Measurements from ENCODE around the gene DNAH2. TPM values are rescaled to one million over a fixed set of nuclear protein-coding genes. Genes with fewer than 3 reads are reported as not detected.

Gene DNAH2
- total RNA-seq, 2 experiments from 2014 or later = not detected

DNA sequence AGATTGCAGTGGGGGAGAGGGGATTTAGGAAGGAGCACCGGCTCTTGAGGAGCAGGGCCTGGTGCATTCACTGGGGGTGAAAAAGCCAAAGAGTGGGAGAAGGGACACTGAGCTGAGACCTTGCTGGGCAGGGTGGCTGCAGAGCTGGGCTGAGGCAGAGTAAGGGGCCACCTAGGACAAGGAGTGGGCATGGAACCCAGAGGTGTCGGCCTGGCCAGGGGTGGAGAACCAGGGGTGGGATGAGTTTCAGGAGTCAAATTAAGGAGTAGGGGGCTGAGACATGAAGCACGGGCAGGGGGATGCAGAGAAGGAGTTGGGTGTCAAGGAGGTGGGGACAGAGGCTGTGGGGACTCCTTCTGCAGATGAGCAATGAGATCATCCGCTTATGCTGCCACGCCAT is 20.1 kb downstream of the DNAH2 start:
- peaks cover 10% of the 10 kb centered on the region for H3K27me3 Mint-ChIP-seq
- POLR2A ChIA-PET = no interaction called here
- DNase-seq = no peak
- H3K36me3 Mint-ChIP-seq (ENCODE audit: low read depth) = no peaks in the 10 kb centered on the region
- no peaks in the 10 kb centered on the region for H3K4me1 Mint-ChIP-seq
- H3K4me3 Mint-ChIP-seq = no peak overlapping the region
- intact Hi-C loops (cut with DNase I, micrococcal nuclease) = no loop called here
- ATAC-seq = no peak
- no peaks in the 10 kb centered on the region for H3K9me3 Mint-ChIP-seq (ENCODE audit: low read depth)
- CTCF ChIA-PET = interaction anchor here (0.6 kb wide), 1 partner anchor 102 kb away, joined by 3 read pairs; no protein-coding TSS in a partner anchor
- no peak overlapping the region for H3K27ac Mint-ChIP-seq

DNA sequence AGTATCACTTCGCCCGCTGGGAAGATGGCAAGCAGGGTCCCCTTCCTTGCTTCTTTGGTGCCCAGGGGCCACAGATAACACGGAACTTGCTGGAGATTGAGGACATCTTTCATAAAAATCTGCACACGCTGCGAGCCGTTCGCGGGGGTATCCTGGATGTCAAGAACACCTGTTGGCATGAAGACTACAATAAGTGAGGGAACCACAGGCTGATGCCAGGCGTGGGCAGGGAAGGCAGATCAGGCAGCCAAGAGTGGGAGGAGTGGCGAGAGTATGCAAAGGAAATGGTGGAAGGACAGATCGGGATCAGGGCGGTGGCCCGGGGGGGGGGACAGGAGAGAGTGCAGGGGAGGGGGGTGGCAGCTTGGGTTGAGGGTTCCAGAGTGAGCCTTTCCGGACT is 22.2 kb downstream of the DNAH2 start:
- POLR2A ChIA-PET = interaction anchor here (0.6 kb wide), 1 partner anchor 77 kb away, joined by 3 read pairs; no protein-coding TSS in a partner anchor
- DNase-seq (no peak), ATAC-seq (no peak)
- Mint-ChIP-seq H3K27me3 (peaks cover 10% of the 10 kb centered on the region), H3K4me1 (no peaks in the 10 kb centered on the region), H3K27ac (no peak overlapping the region), H3K36me3 (ENCODE audit: low read depth) (no peaks in the 10 kb centered on the region), H3K9me3 (ENCODE audit: low read depth) (no peaks in the 10 kb centered on the region), H3K4me3 (no peak overlapping the region)
- intact Hi-C loops (cut with DNase I, micrococcal nuclease) = loop anchor here (5.0 kb wide), 3 partner anchors 83 to 253 kb away; no protein-coding TSS in a partner anchor
- CTCF ChIA-PET = no interaction called here

DNA sequence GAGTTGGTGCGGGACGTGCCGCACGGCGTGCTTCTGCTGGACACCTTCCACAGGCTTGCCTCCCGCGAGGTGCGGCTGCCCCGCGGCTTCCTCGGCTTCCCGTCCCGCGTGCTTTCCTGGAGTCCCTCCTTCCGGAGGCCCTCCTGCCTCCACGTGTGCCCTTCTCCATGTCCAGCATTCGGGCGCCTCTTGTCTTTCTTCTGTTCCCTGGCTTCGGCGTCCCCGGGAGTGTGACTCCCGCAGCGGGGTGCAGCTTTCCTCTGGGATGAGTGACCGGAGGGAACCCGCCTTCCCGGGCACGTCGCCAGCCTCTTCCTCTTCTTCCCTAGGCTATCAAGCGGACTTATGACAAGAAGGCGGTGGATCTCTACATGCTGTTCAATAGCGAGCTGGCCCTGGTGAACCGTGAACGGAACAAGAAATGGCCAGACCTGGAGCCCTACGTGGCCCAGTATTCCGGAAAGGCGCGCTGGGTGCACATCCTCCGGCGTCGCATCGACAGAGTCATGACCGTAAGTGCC is 23.0 kb downstream of the DNAH2 start:
- ChIA-PET CTCF (no interaction called here), POLR2A (no interaction called here)
- ATAC-seq = no peak
- Mint-ChIP-seq H3K27me3 (peaks cover 10% of the 10 kb centered on the region), H3K27ac (no peak overlapping the region), H3K36me3 (ENCODE audit: low read depth) (no peaks in the 10 kb centered on the region), H3K4me1 (no peaks in the 10 kb centered on the region), H3K9me3 (ENCODE audit: low read depth) (no peaks in the 10 kb centered on the region), H3K4me3 (no peak overlapping the region)
- no peak for DNase-seq
- intact Hi-C loops (cut with DNase I, micrococcal nuclease) = loop anchor here (5.0 kb wide), 3 partner anchors 82 to 252 kb away; no protein-coding TSS in a partner anchor

DNA sequence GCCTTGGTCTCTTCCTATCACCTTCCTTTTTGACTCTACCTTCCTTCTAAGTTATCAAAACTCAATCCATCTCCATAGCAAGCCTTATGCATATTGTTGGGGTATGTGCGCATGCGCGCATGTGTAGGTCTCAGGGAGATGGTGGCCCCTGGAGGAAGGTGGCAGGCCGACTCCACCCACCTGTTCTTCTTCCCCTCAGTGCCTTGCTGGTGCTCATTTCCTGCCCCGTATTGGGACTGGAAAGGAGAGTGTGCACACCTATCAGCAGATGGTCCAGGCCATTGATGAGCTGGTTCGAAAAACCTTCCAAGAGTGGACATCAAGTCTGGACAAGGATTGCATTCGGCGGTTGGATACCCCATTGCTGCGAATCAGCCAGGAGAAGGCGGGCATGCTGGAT is 25.2 kb downstream of the DNAH2 start:
- Mint-ChIP-seq H3K27me3 (peaks cover 7% of the 10 kb centered on the region), H3K9me3 (ENCODE audit: low read depth) (no peaks in the 10 kb centered on the region), H3K4me1 (no peaks in the 10 kb centered on the region), H3K27ac (no peak overlapping the region), H3K36me3 (ENCODE audit: low read depth) (no peaks in the 10 kb centered on the region), H3K4me3 (no peak overlapping the region)
- ChIA-PET CTCF (interaction anchor here (0.5 to 2.7 kb wide), 20 partner anchors 12 to 507 kb away, joined by 3 to 14 read pairs (median 4); no protein-coding TSS in a partner anchor), POLR2A (no interaction called here)
- no peak for DNase-seq
- intact Hi-C loops (cut with DNase I, micrococcal nuclease) = loop anchor here (1.0 to 5.0 kb wide), 7 partner anchors 80 to 315 kb away; no protein-coding TSS in a partner anchor
- no peak for ATAC-seq

DNA sequence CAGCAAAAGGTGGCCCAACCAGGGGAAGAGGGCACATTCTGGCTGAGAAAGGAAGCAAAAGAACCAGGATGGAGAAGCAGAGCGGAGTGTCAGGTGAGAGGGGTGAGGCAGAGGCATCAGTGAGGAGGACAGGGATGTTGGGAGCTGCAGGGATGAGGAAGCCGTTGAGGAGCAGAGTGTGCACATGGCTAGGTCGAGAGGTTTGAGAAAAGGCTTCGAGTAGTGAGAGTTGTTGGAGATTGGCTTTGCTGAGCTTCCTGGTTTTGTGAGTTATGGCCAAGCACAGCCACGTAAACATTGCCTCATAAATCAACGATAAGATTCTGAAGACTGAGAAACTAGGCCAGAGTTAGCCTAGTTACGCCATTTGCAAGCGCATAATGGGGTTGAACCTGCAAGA is 26.9 kb downstream of the DNAH2 start:
- H3K27me3 Mint-ChIP-seq = peaks cover 7% of the 10 kb centered on the region
- H3K36me3 Mint-ChIP-seq (ENCODE audit: low read depth) = no peaks in the 10 kb centered on the region
- H3K4me1 Mint-ChIP-seq = no peaks in the 10 kb centered on the region
- H3K9me3 Mint-ChIP-seq (ENCODE audit: low read depth) = no peaks in the 10 kb centered on the region
- no peak for DNase-seq
- intact Hi-C loops (cut with DNase I, micrococcal nuclease) = loop anchor here (5.0 kb wide), 3 partner anchors 78 to 248 kb away; no protein-coding TSS in a partner anchor
- no peak for ATAC-seq
- no peak overlapping the region for H3K27ac Mint-ChIP-seq
- no peak overlapping the region for H3K4me3 Mint-ChIP-seq
- CTCF ChIA-PET = interaction anchor here (0.6 to 2.9 kb wide), 18 partner anchors 10 to 765 kb away, joined by 3 to 14 read pairs (median 5); partner anchors contain the start of gene NAA38
- POLR2A ChIA-PET = no interaction called here

DNA sequence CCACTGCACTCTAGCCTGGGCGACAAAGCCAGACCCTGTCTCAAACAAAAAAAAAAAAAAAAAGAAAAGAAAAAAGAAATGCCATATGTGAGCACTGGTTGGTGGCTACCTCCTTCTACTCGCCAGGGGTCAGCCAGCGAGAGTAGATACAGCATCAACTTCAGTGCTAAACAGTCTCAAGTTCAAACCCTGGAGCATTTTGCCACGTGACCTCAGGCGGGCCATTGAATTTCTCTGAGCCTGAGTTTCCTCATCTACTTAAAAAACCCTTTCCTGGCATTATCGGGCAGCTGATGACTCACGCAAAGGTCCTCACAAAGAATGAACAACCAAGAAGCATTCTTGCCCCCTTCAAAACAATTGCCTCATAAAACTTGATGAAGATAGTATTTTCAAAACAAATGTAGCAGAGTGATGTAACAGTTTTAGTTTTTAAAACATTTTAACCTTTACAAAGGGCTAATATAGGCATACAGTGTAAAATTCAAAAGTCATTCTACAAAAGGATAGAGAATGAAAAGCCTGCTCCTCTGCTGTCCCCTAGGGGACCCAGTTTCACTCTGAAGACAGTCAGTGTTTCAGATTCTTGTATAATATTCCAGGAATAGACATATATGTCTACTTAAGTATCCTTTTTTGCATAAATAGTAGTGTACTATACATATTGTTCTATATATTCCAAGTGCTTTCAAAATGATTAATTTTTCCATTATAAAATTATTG is 28.4 kb downstream of the DNAH2 start:
- no peaks in the 10 kb centered on the region for H3K4me1 Mint-ChIP-seq
- CTCF ChIA-PET = interaction anchor here (2.9 kb wide), 1 partner anchor 71 kb away, joined by 12 read pairs; no protein-coding TSS in a partner anchor
- ATAC-seq = no peak
- DNase-seq = no peak
- POLR2A ChIA-PET = no interaction called here
- no peak overlapping the region for H3K4me3 Mint-ChIP-seq
- intact Hi-C loops (cut with DNase I, micrococcal nuclease) = loop anchor here in 1 of 2 experiments (5.0 kb wide), 1 partner anchor 66 kb away; no protein-coding TSS in a partner anchor
- H3K9me3 Mint-ChIP-seq (ENCODE audit: low read depth) = no peaks in the 10 kb centered on the region
- no peak overlapping the region for H3K27ac Mint-ChIP-seq
- peaks cover 3% of the 10 kb centered on the region for H3K27me3 Mint-ChIP-seq
- no peaks in the 10 kb centered on the region for H3K36me3 Mint-ChIP-seq (ENCODE audit: low read depth)

DNA sequence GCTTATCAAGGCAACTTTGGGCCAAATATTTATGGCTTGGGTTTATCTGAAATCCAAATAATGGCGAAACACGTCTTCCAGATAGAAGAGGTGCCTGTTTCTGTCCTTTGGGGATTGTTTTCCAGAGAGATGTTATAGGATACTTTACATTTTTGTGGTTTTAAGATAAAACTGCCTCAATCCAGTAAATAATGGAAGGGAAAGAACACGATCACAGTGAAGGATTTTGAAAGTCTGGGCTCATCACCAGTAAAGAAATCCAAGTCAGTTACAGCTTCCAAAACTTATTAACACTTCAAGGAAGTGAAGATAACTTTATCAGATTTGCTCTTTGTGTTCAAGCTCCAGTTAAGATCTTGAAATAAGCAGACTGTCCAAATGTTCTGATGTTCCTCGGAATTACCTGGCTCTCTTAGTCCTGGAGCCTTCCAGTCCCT is 30.1 kb downstream of the DNAH2 start:
- ATAC-seq (no peak), DNase-seq (no peak)
- H3K4me1 Mint-ChIP-seq = no peaks in the 10 kb centered on the region
- CTCF ChIA-PET = interaction anchor here (0.7 kb wide), 1 partner anchor 25 kb away, joined by 3 read pairs; no protein-coding TSS in a partner anchor
- intact Hi-C loops (cut with DNase I, micrococcal nuclease) = loop anchor here in 1 of 2 experiments (5.0 kb wide), 1 partner anchor 65 kb away; no protein-coding TSS in a partner anchor
- no peak overlapping the region for H3K27ac Mint-ChIP-seq
- no peak overlapping the region for H3K4me3 Mint-ChIP-seq
- POLR2A ChIA-PET = no interaction called here
- H3K27me3 Mint-ChIP-seq = no peaks in the 10 kb centered on the region
- no peaks in the 10 kb centered on the region for H3K9me3 Mint-ChIP-seq (ENCODE audit: low read depth)
- H3K36me3 Mint-ChIP-seq (ENCODE audit: low read depth) = no peaks in the 10 kb centered on the region

DNA sequence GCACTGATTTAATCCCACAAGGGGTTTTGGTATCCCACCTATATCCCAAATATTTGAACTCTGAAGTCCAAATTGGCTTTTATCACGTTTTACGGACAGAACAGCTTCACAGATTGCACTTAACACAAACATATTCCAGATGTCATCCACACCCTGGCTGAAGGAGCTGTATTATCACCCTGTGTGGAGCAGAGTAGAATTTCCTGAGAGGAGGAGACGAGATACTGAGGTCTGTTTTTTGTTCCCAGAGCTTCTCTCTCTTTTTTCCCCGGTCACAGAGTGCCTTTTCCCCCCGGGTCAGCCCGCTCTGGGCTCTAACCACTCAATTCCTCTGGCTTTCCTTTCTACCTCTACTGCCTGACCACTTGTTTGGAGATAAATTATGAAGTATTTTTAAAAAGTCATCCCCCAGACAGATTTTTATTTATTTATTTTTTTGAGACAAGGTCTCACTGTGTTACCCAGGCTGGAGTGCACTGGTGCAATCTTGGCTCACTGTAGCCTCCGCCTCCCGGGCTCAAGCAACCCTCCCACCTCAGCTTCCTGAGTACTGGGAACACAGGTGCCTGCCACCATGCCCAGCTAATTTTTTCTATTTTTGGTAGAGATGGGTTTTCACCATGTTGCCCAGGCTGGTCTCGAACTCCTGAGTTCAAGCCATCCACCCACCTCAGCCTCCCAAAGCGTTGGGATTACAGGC is 30.7 kb downstream of the DNAH2 start:
- peaks cover 3% of the 10 kb centered on the region for H3K27me3 Mint-ChIP-seq
- ATAC-seq (no peak), DNase-seq (no peak)
- no peak overlapping the region for H3K4me3 Mint-ChIP-seq
- intact Hi-C loops (cut with DNase I, micrococcal nuclease) = loop anchor here in 1 of 2 experiments (5.0 kb wide), 1 partner anchor 64 kb away; no protein-coding TSS in a partner anchor
- no peaks in the 10 kb centered on the region for H3K4me1 Mint-ChIP-seq
- ChIA-PET POLR2A (no interaction called here), CTCF (interaction anchor here (0.6 to 0.9 kb wide), 3 partner anchors 26 to 249 kb away, joined by 3 read pairs; no protein-coding TSS in a partner anchor)
- no peak overlapping the region for H3K27ac Mint-ChIP-seq
- no peaks in the 10 kb centered on the region for H3K36me3 Mint-ChIP-seq (ENCODE audit: low read depth)
- no peaks in the 10 kb centered on the region for H3K9me3 Mint-ChIP-seq (ENCODE audit: low read depth)

DNA sequence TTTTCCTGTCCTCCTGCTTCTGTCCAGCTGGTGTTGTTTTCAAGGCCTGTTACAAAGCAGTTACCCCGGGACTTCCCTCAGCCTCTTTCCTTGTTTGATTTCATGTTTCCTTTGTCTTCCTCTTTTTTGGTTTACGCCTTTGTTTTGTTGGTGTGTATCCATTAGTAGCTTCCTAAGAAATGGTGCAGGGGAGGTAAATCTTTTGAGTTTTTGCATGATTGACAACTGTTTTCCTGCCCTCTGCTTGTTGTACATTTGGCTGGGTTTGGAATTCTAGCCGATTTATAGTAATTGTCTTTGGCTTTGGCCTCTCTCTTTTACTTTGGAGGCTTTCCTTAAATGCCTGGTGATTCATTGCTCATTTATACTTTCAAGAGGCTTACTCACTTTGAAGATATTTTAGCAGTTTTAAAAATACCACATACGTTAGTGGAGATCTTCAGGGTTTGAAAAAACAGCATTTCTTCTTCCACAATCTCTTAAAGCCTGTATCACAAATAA is 32.8 kb downstream of the DNAH2 start:
- POLR2A ChIA-PET = no interaction called here
- Mint-ChIP-seq H3K36me3 (ENCODE audit: low read depth) (no peaks in the 10 kb centered on the region), H3K27ac (no peak overlapping the region), H3K4me3 (no peak overlapping the region), H3K27me3 (peaks cover 8% of the 10 kb centered on the region), H3K9me3 (ENCODE audit: low read depth) (no peaks in the 10 kb centered on the region), H3K4me1 (no peaks in the 10 kb centered on the region)
- intact Hi-C loops (cut with DNase I, micrococcal nuclease) = no loop called here
- CTCF ChIA-PET = interaction anchor here (0.8 kb wide), 1 partner anchor 240 kb away, joined by 3 read pairs; no protein-coding TSS in a partner anchor
- no peak for ATAC-seq
- no peak for DNase-seq

DNA sequence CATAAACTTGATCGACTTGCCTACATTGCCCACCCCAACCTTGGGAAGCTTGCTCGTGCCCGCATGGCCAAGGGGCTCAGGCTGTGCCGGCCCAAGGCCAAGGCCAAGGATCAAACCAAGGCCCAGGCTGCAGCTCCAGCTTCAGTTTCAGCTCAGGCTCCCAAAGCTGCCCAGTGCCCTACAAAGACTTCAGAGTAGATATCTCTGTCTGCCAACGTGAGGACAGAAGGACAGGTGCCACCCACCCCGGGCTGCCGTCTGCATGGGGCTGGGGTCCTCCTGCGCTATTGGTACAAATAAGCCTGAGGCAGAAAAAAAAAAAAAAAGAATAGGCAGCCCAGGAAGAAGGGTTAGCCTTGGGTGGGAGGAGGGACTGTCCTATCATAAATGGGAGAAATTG is 37.1 kb downstream of the DNAH2 start:
- no peak overlapping the region for H3K4me3 Mint-ChIP-seq
- ATAC-seq (no peak), DNase-seq (no peak)
- ChIA-PET POLR2A (no interaction called here), CTCF (no interaction called here)
- H3K27ac Mint-ChIP-seq = no peak overlapping the region
- peaks cover 10% of the 10 kb centered on the region for H3K27me3 Mint-ChIP-seq
- H3K36me3 Mint-ChIP-seq (ENCODE audit: low read depth) = no peaks in the 10 kb centered on the region
- H3K9me3 Mint-ChIP-seq (ENCODE audit: low read depth) = no peaks in the 10 kb centered on the region
- intact Hi-C loops (cut with DNase I, micrococcal nuclease) = no loop called here
- no peaks in the 10 kb centered on the region for H3K4me1 Mint-ChIP-seq

Data from activated CD4-positive, alpha-beta T cell treated with anti-CD3 and anti-CD28 coated beads for 36 hours (primary cell).